Keratinocyte (primary cell): ENCODE data around the gene MET.

Experiments
- EZH2 ChIP-seq: IDR thresholded peaks from one replicate; pipeline ENCODE4 v1.6.1; 2012; ENCODE audit warnings: inconsistent platforms, mild to moderate bottlenecking, low read length, moderate library complexity
- TF ChIP-seq, protein P1 (sequence below), 3 experiments: IDR thresholded peaks in 1 of 3; conservative IDR thresholded peaks in 1 of 3; optimal IDR thresholded peaks in 1 of 3; 2 replicates in 2 of 3; 3 replicates in 1 of 3; pipeline versions ENCODE3 to v1.5.1; 2011; ENCODE audit warnings: low read length in 3 of 3, mild to moderate bottlenecking in 3 of 3, moderate library complexity in 2 of 3, control low read depth in 1 of 3, inconsistent platforms in 1 of 3; ENCODE audit not compliant: insufficient read depth in 2 of 3; ENCODE audit errors: extremely low read depth in 1 of 3

DNA sequence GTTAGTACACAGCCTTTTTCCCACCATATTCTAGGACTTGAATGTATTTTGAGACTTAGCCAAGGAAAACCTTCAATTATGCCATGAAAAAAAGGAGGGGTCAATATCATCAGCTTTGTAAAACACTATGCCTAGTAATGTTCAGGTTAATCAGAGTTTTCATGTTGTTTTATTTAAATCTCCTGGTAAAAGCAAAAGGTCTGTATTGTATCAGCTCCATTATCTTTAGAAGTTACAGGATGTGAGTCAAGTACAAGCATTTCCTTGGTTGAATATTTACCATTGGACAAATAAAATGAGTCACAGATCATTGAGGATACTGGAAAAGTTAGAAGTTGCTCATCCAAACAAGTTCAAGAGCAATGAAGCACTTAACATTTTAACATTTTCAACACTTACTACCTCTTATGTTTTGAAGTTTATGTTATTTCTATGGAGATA is 100.4 kb downstream of the MET start:
- TF ChIP-seq, protein P1, sequence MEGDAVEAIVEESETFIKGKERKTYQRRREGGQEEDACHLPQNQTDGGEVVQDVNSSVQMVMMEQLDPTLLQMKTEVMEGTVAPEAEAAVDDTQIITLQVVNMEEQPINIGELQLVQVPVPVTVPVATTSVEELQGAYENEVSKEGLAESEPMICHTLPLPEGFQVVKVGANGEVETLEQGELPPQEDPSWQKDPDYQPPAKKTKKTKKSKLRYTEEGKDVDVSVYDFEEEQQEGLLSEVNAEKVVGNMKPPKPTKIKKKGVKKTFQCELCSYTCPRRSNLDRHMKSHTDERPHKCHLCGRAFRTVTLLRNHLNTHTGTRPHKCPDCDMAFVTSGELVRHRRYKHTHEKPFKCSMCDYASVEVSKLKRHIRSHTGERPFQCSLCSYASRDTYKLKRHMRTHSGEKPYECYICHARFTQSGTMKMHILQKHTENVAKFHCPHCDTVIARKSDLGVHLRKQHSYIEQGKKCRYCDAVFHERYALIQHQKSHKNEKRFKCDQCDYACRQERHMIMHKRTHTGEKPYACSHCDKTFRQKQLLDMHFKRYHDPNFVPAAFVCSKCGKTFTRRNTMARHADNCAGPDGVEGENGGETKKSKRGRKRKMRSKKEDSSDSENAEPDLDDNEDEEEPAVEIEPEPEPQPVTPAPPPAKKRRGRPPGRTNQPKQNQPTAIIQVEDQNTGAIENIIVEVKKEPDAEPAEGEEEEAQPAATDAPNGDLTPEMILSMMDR (optimal IDR thresholded peaks at IDR 0.05 in 1 of 3, IDR thresholded peaks at IDR 0.05 in 1 of 3, conservative IDR thresholded peaks at IDR 0.05 in 1 of 3; ENCODE audit: extremely low read depth in 1 of 3, insufficient read depth in 2 of 3, low read length in 3 of 3) = no peak
- TF ChIP-seq EZH2 = no peak
